Cardiac atrium fibroblast (primary cell): ENCODE data around the gene ALKBH1. TPM values are rescaled to one million over a fixed set of nuclear protein-coding genes. Genes with fewer than 3 reads are reported as not detected.

Experiments
- total RNA-seq: library from RNA; depleted of rRNA; stranded (reverse); fragments of >200 nt; gene quantifications from 2 replicates; pipeline ENCODE4 v1.2.3, GENCODE V29; 2015

The ALKBH1 gene, protein sequence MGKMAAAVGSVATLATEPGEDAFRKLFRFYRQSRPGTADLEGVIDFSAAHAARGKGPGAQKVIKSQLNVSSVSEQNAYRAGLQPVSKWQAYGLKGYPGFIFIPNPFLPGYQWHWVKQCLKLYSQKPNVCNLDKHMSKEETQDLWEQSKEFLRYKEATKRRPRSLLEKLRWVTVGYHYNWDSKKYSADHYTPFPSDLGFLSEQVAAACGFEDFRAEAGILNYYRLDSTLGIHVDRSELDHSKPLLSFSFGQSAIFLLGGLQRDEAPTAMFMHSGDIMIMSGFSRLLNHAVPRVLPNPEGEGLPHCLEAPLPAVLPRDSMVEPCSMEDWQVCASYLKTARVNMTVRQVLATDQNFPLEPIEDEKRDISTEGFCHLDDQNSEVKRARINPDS
- total RNA-seq, result 6.2 and 7.0 TPM in 2 replicates

GRCh38 chr14:77707724-77708408, at the start of gene ALKBH1, which contains the start of gene SLIRP:
Gene ALKBH1, minus strand, starts transcription at chr14:77708023. Its CDS starts 19 bp downstream, at chr14:77708004.
Gene SLIRP, plus strand, starts transcription at chr14:77708103. Its CDS starts 9 bp downstream, at chr14:77708112.

Other genes with a start within 250 kb of the ALKBH1 start
- gene AHSA1, start 249.9 kb downstream of the ALKBH1 start, total RNA-seq, result 93.0 and 104 TPM in 2 replicates
- 0.97 and 1.1 TPM in 2 replicates for gene ISM2, start 209.2 kb downstream of the ALKBH1 start, total RNA-seq
- 13.7 and 14.6 TPM in 2 replicates for gene SPTLC2, start 91.4 kb downstream of the ALKBH1 start, total RNA-seq
- 247 and 264 TPM in 2 replicates for gene SLIRP, start 80 bp upstream of the ALKBH1 start, total RNA-seq
- 37.4 and 45.5 TPM in 2 replicates for gene SNW1, start 53.1 kb upstream of the ALKBH1 start, total RNA-seq
- gene ADCK1, start 92.1 kb upstream of the ALKBH1 start, total RNA-seq, result 4.5 and 11.2 TPM in 2 replicates